H1 (cell line): ENCODE data around the gene ADAMTS14. TPM values are rescaled to one million over a fixed set of nuclear protein-coding genes. Genes with fewer than 3 reads are reported as not detected.

Experiments used
- CTCF ChIA-PET: fragments of 300-600 bp; sonication (Branson Sonifier 250); formaldehyde crosslinking; loops from one replicate; lab custom pipeline; 2021; ENCODE audit not compliant: partially characterized antibody; lab: Charles Lee
- POLR2A ChIA-PET: fragments of 300-600 bp; sonication (Branson Sonifier 250); formaldehyde crosslinking; loops from one replicate; lab custom pipeline; 2021; ENCODE audit warnings: inconsistent platforms; ENCODE audit not compliant: partially characterized antibody; lab: Charles Lee
- DNase-seq, 2 experiments: peaks; one replicate each; pipeline versions ENCODE4 v3.0.0 to v3.0.0-alpha.2; 2010 to 2022; ENCODE audit warnings: low spot score in 2 of 2, low read depth in 1 of 2, mixed read lengths in 1 of 2
- FAIRE-seq: peaks from 2 replicates; lab custom pipeline; 2011; peaks lifted over from hg19 to GRCh38; lab: Jason Lieb, UNC
- H2AFZ ChIP-seq: 2 replicates; pipeline ENCODE4 v1.8.1; 2012; ENCODE audit warnings: low read length, inconsistent platforms
- H2AK5ac ChIP-seq: 2 replicates; pipeline ENCODE4 v1.6.1; 2013; ENCODE audit warnings: low read depth, low read length
- H2BK120ac ChIP-seq: replicated peaks from 2 replicates; pipeline ENCODE3; 2013; ENCODE audit warnings: low read depth, low read length, inconsistent platforms
- H2BK12ac ChIP-seq: 2 replicates; pipeline ENCODE4 v1.6.1; 2013; ENCODE audit warnings: low read depth, low read length
- H2BK15ac ChIP-seq: 2 replicates; pipeline ENCODE4 v1.6.1; 2013; ENCODE audit warnings: low read length
- H2BK20ac ChIP-seq: 2 replicates; pipeline ENCODE4 v1.6.1; 2013; ENCODE audit warnings: low read length
- H2BK5ac ChIP-seq: 2 replicates; pipeline ENCODE4 v1.6.1; 2013; ENCODE audit warnings: low read depth, low read length
- H3K14ac ChIP-seq: 2 replicates; pipeline ENCODE4 v1.6.1; 2013; ENCODE audit warnings: inconsistent platforms; ENCODE audit not compliant: insufficient read length
- H3K18ac ChIP-seq: 2 replicates; pipeline ENCODE4 v1.6.1; 2013; ENCODE audit warnings: low read length; ENCODE audit errors: extremely low read depth
- H3K23ac ChIP-seq: 2 replicates; pipeline ENCODE4 v1.6.1; 2013; ENCODE audit warnings: inconsistent platforms; ENCODE audit not compliant: insufficient read length
- H3K23me2 ChIP-seq: 2 replicates; pipeline ENCODE4 v1.6.1; 2013; ENCODE audit warnings: low read depth, low read length
- H3K27ac ChIP-seq: 2 replicates; pipeline ENCODE4 v1.6.1; 2011; ENCODE audit warnings: low read depth, low read length, inconsistent platforms
- H3K27me3 ChIP-seq, 4 experiments: replicated peaks in 1 of 4; 1 replicate in 1 of 4; 2 replicates in 3 of 4; pipeline versions ENCODE4 v1.6.1 to v1.8.1; 2011 to 2013; ENCODE audit warnings: low read length in 3 of 4, mild to moderate bottlenecking in 3 of 4, inconsistent platforms in 2 of 4, mixed read lengths in 2 of 4, moderate library complexity in 1 of 4; ENCODE audit not compliant: control insufficient read depth in 3 of 4, insufficient read depth in 3 of 4; ENCODE audit errors: extremely low read depth in 1 of 4
- H3K36me3 ChIP-seq, 4 experiments: 2 replicates each; pipeline versions ENCODE4 v1.6.1 to v1.8.1; 2011 to 2013; ENCODE audit warnings: mild to moderate bottlenecking in 4 of 4, low read length in 3 of 4, moderate library complexity in 2 of 4, control low read depth in 1 of 4, inconsistent platforms in 1 of 4; ENCODE audit not compliant: insufficient read depth in 4 of 4, control insufficient read depth in 2 of 4
- H3K4ac ChIP-seq: replicated peaks from 2 replicates; pipeline ENCODE3; 2013; ENCODE audit warnings: low read length, low read depth, mixed read lengths, inconsistent platforms; ENCODE audit not compliant: insufficient read length
- H3K4me1 ChIP-seq, 4 experiments: replicated peaks in 1 of 4; 1 replicate in 1 of 4; 2 replicates in 3 of 4; pipeline versions ENCODE4 v1.6.1 to v1.8.1; 2011 to 2013; ENCODE audit warnings: low read length in 3 of 4, inconsistent platforms in 2 of 4, mixed read lengths in 1 of 4; ENCODE audit not compliant: insufficient read depth in 4 of 4, control insufficient read depth in 3 of 4
- H3K4me2 ChIP-seq, 2 experiments: 2 replicates each; pipeline versions ENCODE4 v1.6.1 to v1.8.1; 2011 to 2013; ENCODE audit warnings: low read depth in 2 of 2, low read length in 2 of 2, control low read depth in 1 of 2, inconsistent platforms in 1 of 2, mild to moderate bottlenecking in 1 of 2; ENCODE audit not compliant: insufficient read depth in 1 of 2
- H3K4me3 ChIP-seq, 4 experiments: fragments of 200-600, 300-600 bp in 1 of 4; sonication (generic), shearing (Covaris generic), sonication (Bioruptor Twin) in 1 of 4; 2 replicates each; pipeline versions ENCODE4 v1.5.1 to v1.8.1; 2011 to 2016; ENCODE audit warnings: low read length in 4 of 4, low read depth in 3 of 4, control low read depth in 2 of 4, inconsistent platforms in 2 of 4, mild to moderate bottlenecking in 2 of 4, mixed read lengths in 1 of 4, moderate library complexity in 1 of 4; ENCODE audit not compliant: insufficient read depth in 2 of 4; ENCODE audit errors: extremely low read depth in 1 of 4
- H3K56ac ChIP-seq: replicated peaks from 2 replicates; pipeline ENCODE3; 2013; ENCODE audit warnings: low read depth, mild to moderate bottlenecking, mixed read lengths, low read length, inconsistent platforms; ENCODE audit not compliant: insufficient read length
- H3K79me1 ChIP-seq: 2 replicates; pipeline ENCODE4 v1.6.1; 2013; ENCODE audit warnings: low read depth, low read length, control low read depth
- H3K79me2 ChIP-seq, 2 experiments: 2 replicates each; pipeline versions ENCODE4 v1.6.1 to v1.8.1; 2012 to 2013; ENCODE audit warnings: low read length in 2 of 2, mild to moderate bottlenecking in 2 of 2, inconsistent platforms in 1 of 2; ENCODE audit not compliant: insufficient read depth in 2 of 2, control insufficient read depth in 1 of 2
- H3K9ac ChIP-seq, 4 experiments: replicated peaks in 1 of 4; 1 replicate in 1 of 4; 2 replicates in 3 of 4; pipeline versions ENCODE4 v1.6.1 to v1.8.1; 2011 to 2013; ENCODE audit warnings: low read depth in 3 of 4, low read length in 3 of 4, control low read depth in 2 of 4, mild to moderate bottlenecking in 2 of 4, moderate library complexity in 2 of 4, inconsistent platforms in 1 of 4; ENCODE audit errors: extremely low read depth in 1 of 4
- H3K9me3 ChIP-seq, 2 experiments: 2 replicates each; pipeline versions ENCODE4 v1.6.1 to v1.8.1; 2012 to 2013; ENCODE audit warnings: mild to moderate bottlenecking in 2 of 2, moderate library complexity in 2 of 2, control low read depth in 1 of 2, inconsistent platforms in 1 of 2, low read depth in 1 of 2, low read length in 1 of 2, mixed read lengths in 1 of 2; ENCODE audit not compliant: insufficient read depth in 2 of 2
- H4K20me1 ChIP-seq, 2 experiments: replicated peaks in 1 of 2; 2 replicates each; pipeline versions ENCODE3 to v1.8.1; 2011 to 2013; ENCODE audit warnings: inconsistent platforms in 2 of 2, low read length in 2 of 2, mild to moderate bottlenecking in 1 of 2; ENCODE audit not compliant: insufficient read depth in 2 of 2, control insufficient read depth in 1 of 2
- H4K5ac ChIP-seq: 2 replicates; pipeline ENCODE4 v1.6.1; 2013; ENCODE audit warnings: low read length, low read depth, mixed read lengths, inconsistent platforms; ENCODE audit not compliant: insufficient read length
- H4K8ac ChIP-seq: 2 replicates; pipeline ENCODE4 v1.8.0; 2013; ENCODE audit warnings: mild to moderate bottlenecking, moderate library complexity, low read length, inconsistent platforms; ENCODE audit not compliant: insufficient read depth; ENCODE audit errors: extremely low read depth
- H4K91ac ChIP-seq: replicated peaks from 2 replicates; pipeline ENCODE3; 2013; ENCODE audit warnings: low read length, mixed read lengths, inconsistent platforms; ENCODE audit not compliant: insufficient read length
- ATF2 ChIP-seq: IDR thresholded peaks from 2 replicates; pipeline ENCODE4 v1.6.1; 2012; ENCODE audit warnings: low read length, inconsistent platforms
- CHD2 ChIP-seq: IDR thresholded peaks from 2 replicates; pipeline ENCODE4 v1.6.1; 2012; ENCODE audit warnings: low read length, improper control_type of control experiment
- PHF8 ChIP-seq: fragments of 200-600 bp; sonication (generic); conservative IDR thresholded peaks from 2 replicates; pipeline ENCODE4 v1.7.1; 2012; ENCODE audit warnings: low read depth, mild to moderate bottlenecking, inconsistent platforms, low read length, moderate library complexity
- POU5F1 ChIP-seq: IDR thresholded peaks from 2 replicates; pipeline ENCODE4 v1.6.1; 2011; ENCODE audit warnings: low read depth, mild to moderate bottlenecking, low read length, moderate library complexity
- RAD21 ChIP-seq, 2 experiments: IDR thresholded peaks in 1 of 2; conservative IDR thresholded peaks in 1 of 2; 2 replicates each; pipeline ENCODE4 v1.6.1; 2011; ENCODE audit warnings: low read depth in 2 of 2, low read length in 2 of 2, improper control_type of control experiment in 1 of 2, inconsistent platforms in 1 of 2, mild to moderate bottlenecking in 1 of 2, moderate library complexity in 1 of 2
- SIX5 ChIP-seq: IDR thresholded peaks from 2 replicates; pipeline ENCODE4 v1.6.1; 2011; ENCODE audit warnings: mild to moderate bottlenecking, low read depth, low read length
- SP2 ChIP-seq: IDR thresholded peaks from 2 replicates; pipeline ENCODE4 v1.6.1; 2012; ENCODE audit warnings: mild to moderate bottlenecking, low read length, inconsistent platforms
- SP4 ChIP-seq: IDR thresholded peaks from 2 replicates; pipeline ENCODE4 v1.6.1; 2012; ENCODE audit warnings: low read length, inconsistent platforms
- TEAD4 ChIP-seq: IDR thresholded peaks from 2 replicates; pipeline ENCODE4 v1.6.1; 2012; ENCODE audit warnings: low read depth, low read length, inconsistent platforms, mixed read lengths
- YY1 ChIP-seq: IDR thresholded peaks from 2 replicates; pipeline ENCODE4 v1.6.1; 2011; ENCODE audit warnings: low read depth, mild to moderate bottlenecking, low read length
- WGBS, 2 experiments: shearing (Covaris generic) in 1 of 2; methylation state at CpG; one replicate each; pipeline versions ENCODE4 v1.1.6 to v1.1.7; 2013 to 2015; ENCODE audit warnings: low lambda C conversion rate in 2 of 2, mixed read lengths in 2 of 2, inconsistent platforms in 1 of 2, low coverage in 1 of 2, missing lambda C conversion rate in 1 of 2; ENCODE audit not compliant: insufficient replicate concordance in 2 of 2, insufficient coverage in 1 of 2, insufficient read length in 1 of 2; ENCODE audit errors: extremely low coverage in 1 of 2, missing lambda C conversion rate in 1 of 2; 5-methylcytosine and 5-hydroxymethylcytosine counted together
- polyA plus RNA-seq, 7 experiments: library from polyadenylated mRNA; depleted of rRNA in 3 of 7; stranded (reverse) in 5 of 7; unstranded in 2 of 7; fragments of >200 nt in 5 of 7; fragments of 200-250 nt in 2 of 7; gene quantifications; 1 replicate in 5 of 7; 2 replicates in 1 of 7; 4 replicates in 1 of 7; pipeline versions ENCODE4 v1.2.1 to v1.2.3, GENCODE V29; 2011 to 2013; ENCODE audit warnings: missing spikeins in 2 of 7, mixed read lengths in 2 of 7
- total RNA-seq: library from RNA; stranded (reverse); fragmentation: NEBNext Ultra II Directional; extraction: Animal tissue kit (Norgen Biotek cat#: 25700); gene quantifications from 2 replicates; pipeline ENCODE4 v1.2.1, GENCODE V29; 2021

Gene ADAMTS14
- total and polyA plus RNA-seq, 2 of the 8 experiments (the other 6 are each of a cell fraction or from before 2014, with no cell fraction given), result 2.0 to 2.3 TPM

DNA sequence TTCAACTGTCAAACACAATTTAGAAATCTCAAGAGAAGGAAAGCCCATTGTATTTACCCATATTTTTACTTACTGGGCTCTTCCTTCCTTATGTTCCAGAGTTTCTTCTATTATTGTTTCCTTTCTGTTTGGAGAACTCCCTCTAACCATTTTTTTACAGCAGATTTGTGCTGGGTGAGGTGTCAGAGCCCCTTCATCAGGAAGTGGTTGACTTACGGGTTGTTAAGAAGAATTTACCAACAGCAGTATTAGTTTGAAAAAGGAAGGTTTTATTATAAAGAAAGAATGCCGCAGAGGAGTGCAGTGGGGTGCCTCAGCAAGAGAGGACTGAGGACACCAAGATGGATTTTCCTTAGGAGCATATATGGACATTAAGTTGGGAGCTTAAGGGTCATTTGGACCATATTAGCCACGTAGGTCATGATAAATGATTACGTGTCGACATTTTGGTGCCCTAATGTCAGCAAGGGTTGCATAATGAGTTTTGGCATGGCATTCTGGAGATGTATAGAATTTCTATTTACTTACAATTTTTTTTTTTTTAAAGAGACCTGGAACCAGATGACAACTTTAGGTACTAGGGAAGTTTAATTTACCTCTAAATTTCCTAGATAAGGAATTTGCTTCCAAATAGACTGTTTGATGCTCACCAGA lies 119.2 kb downstream of the ADAMTS14 start:
- H3K14ac ChIP-seq, result no peak overlapping the region
- H3K23me2 ChIP-seq, result no peaks in the 10 kb centered on the region
- no peak overlapping the region for H2BK120ac ChIP-seq
- no peak overlapping the region for H3K18ac ChIP-seq
- no peak overlapping the region for H3K23ac ChIP-seq
- no peak overlapping the region for H2AK5ac ChIP-seq
- TF ChIP-seq SP2 (no peak), POU5F1 (no peak), SP4 (no peak), PHF8 (no peak), CHD2 (no peak), RAD21 (IDR thresholded peaks at IDR 0.05 in 1 of 2, conservative IDR thresholded peaks at IDR 0.05 in 1 of 2; ENCODE audit: low read depth in 2 of 2, low read length in 2 of 2) (no peak), TEAD4 (no peak), SIX5 (no peak), YY1 (no peak), ATF2 (no peak)
- TF ChIP-seq, all 59 proteins: peak for 0
- no peak overlapping the region for H2BK12ac ChIP-seq
- no peaks in the 10 kb centered on the region for H3K27me3 ChIP-seq
- H3K4me2 ChIP-seq, result no peak overlapping the region
- no peak overlapping the region for H4K91ac ChIP-seq
- no peaks in the 10 kb centered on the region for H4K20me1 ChIP-seq
- H3K4me1 ChIP-seq, result no peaks in the 10 kb centered on the region
- no peak overlapping the region for H4K8ac ChIP-seq
- no peak overlapping the region for H3K4ac ChIP-seq
- CTCF ChIA-PET, result interaction anchor here (0.7 kb wide), 1 partner anchor 17 kb away, joined by 3 read pairs; no protein-coding TSS in a partner anchor
- no peaks in the 10 kb centered on the region for H3K79me1 ChIP-seq
- H3K79me2 ChIP-seq, result no peaks in the 10 kb centered on the region
- H2BK5ac ChIP-seq, result no peak overlapping the region
- no peak overlapping the region for H2BK15ac ChIP-seq
- DNase-seq (no peak), FAIRE-seq (no peak)
- H2AFZ ChIP-seq, result no peak overlapping the region
- no peak overlapping the region for H4K5ac ChIP-seq
- H3K4me3 ChIP-seq, result no peak overlapping the region
- H3K9me3 ChIP-seq, result no peaks in the 10 kb centered on the region
- POLR2A ChIA-PET, result no interaction called here
- no peak overlapping the region for H2BK20ac ChIP-seq
- H3K56ac ChIP-seq, result no peak overlapping the region
- WGBS, 2 experiments, result 92% methylated on average over 5 of the region's 5 CpGs; no CpG with 5 or more reads in 1 of the 2 experiments
- no peaks in the 10 kb centered on the region for H3K36me3 ChIP-seq
- no peak overlapping the region for H3K9ac ChIP-seq
- no peak overlapping the region for H3K27ac ChIP-seq
